ENCODE data around the gene CYP3A7. TPM values are rescaled to one million over a fixed set of nuclear protein-coding genes. Genes with fewer than 3 reads are reported as not detected.
A peak's percentile ranks its signal among the peaks of the same experiment; 100 is the strongest.
"Not testable (repeated sequence)": the region's sequence is repeated elsewhere in the genome, so short reads cannot be mapped to it uniquely, and the experiment has no call there.

The CYP3A7 gene
- total RNA-seq, 2 experiments from 2014 or later: not detected

DNA sequence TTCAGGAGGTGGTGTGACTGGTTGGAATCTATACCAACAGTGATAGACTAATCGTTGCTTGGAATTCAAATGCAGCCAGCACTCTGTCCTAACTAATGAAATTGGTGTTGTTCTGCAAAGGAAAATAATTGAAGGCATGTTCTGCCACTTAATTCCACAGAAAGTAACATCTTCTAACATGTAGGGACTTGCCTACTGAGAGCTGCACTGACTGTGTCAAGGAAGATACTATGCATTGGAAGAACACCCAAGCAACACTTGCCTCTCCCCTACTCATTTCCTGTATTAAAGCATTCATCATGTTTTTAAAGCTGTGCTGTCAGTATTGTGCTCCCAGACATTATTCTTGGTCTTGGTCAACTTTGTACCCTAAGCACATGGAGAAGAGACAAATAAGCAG lies 2.7 kb upstream of the CYP3A7 start:
- CTCF ChIA-PET: no interaction called here
- Mint-ChIP-seq H3K27ac (no peak overlapping the region), H3K4me3 (no peak overlapping the region), H3K27me3 (no peaks in the 10 kb centered on the region), H3K9me3 (no peaks in the 10 kb centered on the region), H3K36me3 (peaks cover 11% of the 10 kb centered on the region), H3K4me1 (ENCODE audit: low read depth) (peaks cover 9% of the 10 kb centered on the region)
- POLR2A ChIA-PET: no interaction called here
- intact Hi-C loops (cut with micrococcal nuclease): no loop called here
- DNase-seq: no peak

DNA sequence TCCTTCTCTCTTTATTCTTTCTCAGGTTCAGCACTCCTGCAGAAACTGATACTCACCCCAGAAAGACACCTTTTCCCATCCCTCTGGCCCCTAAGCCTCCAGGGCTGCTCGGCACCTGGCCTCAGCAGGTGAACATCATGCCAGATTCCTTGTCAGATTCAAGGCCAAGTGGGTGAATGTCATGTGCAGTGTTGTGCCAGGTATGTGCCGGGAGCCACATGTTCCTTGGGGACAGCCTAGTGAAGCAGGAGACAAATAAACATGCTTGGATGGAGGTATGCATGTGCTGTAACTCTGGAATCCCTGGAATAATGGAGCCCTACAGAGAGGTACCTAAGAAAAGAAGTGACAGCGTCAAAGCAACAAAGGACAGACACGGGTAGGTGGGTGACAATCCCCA lies 1.7 kb upstream of the CYP3A7 start:
- intact Hi-C loops (cut with micrococcal nuclease); POLR2A ChIA-PET; H3K9me3 Mint-ChIP-seq; H3K4me3 Mint-ChIP-seq; DNase-seq; CTCF ChIA-PET; H3K27ac Mint-ChIP-seq; H3K27me3 Mint-ChIP-seq: not testable (repeated sequence)
- Mint-ChIP-seq H3K36me3 (peaks cover 11% of the 10 kb centered on the region), H3K4me1 (ENCODE audit: low read depth) (peaks cover 11% of the 10 kb centered on the region)

DNA sequence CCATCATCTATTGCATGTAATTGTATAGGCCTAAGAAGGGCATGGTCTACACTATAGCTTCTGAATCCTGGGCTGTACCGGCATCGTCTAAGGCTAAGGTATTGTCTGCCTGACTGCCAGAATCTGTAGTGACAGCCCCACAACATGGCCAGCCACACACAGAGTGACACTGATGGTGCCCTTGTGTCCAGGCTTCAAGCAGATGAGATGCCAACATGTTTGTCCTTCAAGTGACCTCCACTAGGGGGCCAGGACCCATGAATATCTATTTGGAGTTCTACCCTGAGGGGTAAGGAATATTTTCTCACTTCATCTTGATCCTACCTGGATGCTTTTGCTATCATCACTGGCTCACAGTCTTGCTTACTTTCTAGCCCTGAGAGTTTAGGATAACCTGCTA lies 1.5 kb downstream of the CYP3A7 start:
- intact Hi-C loops (cut with micrococcal nuclease): no loop called here
- H3K4me1 Mint-ChIP-seq (ENCODE audit: low read depth): peaks cover 2% of the 10 kb centered on the region
- H3K36me3 Mint-ChIP-seq: peaks cover 3% of the 10 kb centered on the region
- POLR2A ChIA-PET: no interaction called here
- CTCF ChIA-PET: no interaction called here
- no peak overlapping the region for H3K4me3 Mint-ChIP-seq
- H3K27me3 Mint-ChIP-seq: no peaks in the 10 kb centered on the region
- H3K9me3 Mint-ChIP-seq: no peaks in the 10 kb centered on the region
- peak; percentile 10 for DNase-seq
- no peak overlapping the region for H3K27ac Mint-ChIP-seq

DNA sequence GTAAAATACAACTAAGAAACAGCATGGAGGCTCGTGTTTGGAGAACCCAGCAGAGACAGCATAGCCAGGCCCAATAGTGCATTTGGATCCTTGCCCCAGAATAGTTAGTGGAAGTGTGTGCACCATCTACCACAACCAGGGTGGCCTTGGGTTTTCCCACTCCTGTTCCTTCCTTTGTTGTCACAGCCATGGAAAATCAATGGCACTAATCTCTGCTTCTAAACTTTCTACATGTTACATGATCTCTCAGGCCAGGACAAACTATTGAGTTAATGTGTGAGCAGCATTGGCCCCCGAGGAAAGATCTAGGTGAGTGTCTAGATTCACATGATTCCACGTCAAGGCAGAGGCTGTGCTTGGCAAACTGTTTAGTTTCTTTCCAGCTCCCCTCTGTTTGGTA lies 2.0 kb downstream of the CYP3A7 start:
- Mint-ChIP-seq H3K36me3 (peaks cover under 1% of the 10 kb centered on the region), H3K9me3 (no peaks in the 10 kb centered on the region), H3K27me3 (no peaks in the 10 kb centered on the region), H3K27ac (no peak overlapping the region), H3K4me1 (ENCODE audit: low read depth) (peaks cover 2% of the 10 kb centered on the region), H3K4me3 (no peak overlapping the region)
- intact Hi-C loops (cut with micrococcal nuclease): no loop called here
- POLR2A ChIA-PET: no interaction called here
- DNase-seq: no peak
- CTCF ChIA-PET: no interaction called here

DNA sequence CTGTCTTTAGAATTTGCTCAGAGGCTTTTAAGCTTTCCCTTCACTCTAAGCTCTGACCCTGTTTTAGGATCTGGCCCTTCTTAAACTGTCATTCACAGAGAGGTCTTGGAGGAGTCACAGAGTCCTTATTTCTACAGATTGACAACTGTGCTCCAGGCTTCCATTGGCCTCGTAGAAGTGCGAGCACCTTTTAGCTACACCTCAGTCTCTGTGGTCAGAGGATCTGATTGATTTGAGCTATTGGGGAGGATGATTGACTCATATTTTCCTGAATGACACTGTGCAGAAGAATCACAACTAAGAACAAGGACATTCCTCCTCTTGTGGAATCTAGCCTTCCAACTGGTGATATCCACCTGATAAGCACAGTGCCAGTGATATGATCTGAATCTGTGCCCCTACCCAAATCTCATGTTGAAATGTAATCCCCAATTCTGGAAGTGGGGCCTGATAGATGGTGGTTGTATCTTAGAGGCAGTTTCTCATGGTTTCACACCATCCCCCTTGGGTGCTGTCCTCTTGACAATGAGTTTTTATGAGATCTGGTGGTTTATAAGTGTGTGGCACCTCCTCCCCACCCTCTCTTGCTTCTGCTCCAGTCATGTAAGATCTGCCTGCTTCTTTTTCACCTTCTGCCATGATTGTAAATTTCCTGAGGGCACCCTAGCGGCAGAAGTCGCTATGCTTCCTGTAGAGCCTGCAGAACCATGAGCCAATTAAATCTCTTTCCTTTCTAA lies 3.2 kb downstream of the CYP3A7 start:
- no peak overlapping the region for H3K27ac Mint-ChIP-seq

DNA sequence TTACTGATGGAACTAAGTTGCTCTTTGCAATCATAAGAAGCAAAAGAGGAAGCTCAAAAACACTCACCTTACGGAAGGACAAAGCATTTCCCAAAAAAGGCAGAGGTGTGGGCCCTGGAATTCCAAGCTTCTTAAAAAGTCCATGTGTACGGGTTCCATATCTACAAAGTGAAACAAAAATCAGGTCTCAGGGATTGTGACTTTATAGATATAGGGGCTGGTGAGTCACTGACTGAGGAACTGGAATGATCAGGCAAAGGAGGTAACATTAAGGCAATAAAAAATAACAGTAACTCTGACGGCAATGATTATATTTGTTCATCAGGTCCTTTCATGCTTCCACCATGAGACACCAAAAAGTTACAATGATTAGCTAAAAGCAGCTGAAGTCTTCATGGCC lies 4.0 kb downstream of the CYP3A7 start:
- intact Hi-C loops (cut with micrococcal nuclease): no loop called here
- Mint-ChIP-seq H3K4me1 (ENCODE audit: low read depth) (peaks cover 2% of the 10 kb centered on the region), H3K4me3 (no peak overlapping the region), H3K36me3 (no peaks in the 10 kb centered on the region), H3K27me3 (no peaks in the 10 kb centered on the region), H3K9me3 (no peaks in the 10 kb centered on the region), H3K27ac (no peak overlapping the region)
- DNase-seq: no peak
- CTCF ChIA-PET: interaction anchor here (1.6 kb wide), 1 partner anchor 10 kb away, joined by 4 read pairs; no protein-coding TSS in a partner anchor
- POLR2A ChIA-PET: no interaction called here

More for the DNA sequence above, 3.2 kb downstream of the CYP3A7 start:
- CTCF ChIA-PET: interaction anchor here (1.6 kb wide), 1 partner anchor 9 kb away, joined by 4 read pairs; no protein-coding TSS in a partner anchor
- no peak for DNase-seq
- Mint-ChIP-seq H3K4me1 (ENCODE audit: low read depth) (peaks cover 2% of the 10 kb centered on the region), H3K9me3 (no peaks in the 10 kb centered on the region), H3K4me3 (no peak overlapping the region), H3K36me3 (no peaks in the 10 kb centered on the region), H3K27me3 (no peaks in the 10 kb centered on the region)
- intact Hi-C loops (cut with micrococcal nuclease): no loop called here
- POLR2A ChIA-PET: no interaction called here

DNA sequence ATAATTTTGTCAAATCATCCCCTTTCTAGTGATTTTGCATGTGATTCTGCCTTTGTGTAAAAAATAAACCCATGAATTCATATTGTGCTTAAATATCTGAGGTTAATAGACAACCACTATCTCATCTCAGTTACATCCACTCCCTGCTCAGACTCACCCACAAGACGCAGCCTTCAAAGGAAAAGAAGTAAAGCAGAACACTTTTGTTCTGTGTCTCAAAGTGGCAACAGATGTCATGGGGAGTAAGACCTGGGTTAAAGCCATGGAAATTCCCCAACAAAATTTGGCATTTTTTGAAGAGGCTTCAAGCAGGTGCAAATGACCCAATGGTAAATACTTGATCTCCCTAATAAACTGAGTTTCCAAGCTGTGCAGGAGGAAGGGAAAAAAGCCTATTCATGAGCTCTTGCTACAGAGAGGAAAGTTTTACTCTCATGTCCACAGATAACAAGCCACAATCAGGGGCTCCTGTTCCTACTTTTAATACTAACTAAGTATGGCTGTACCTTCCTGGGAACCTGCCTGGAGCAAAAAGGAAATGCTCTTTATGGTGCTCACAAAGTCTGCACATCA lies 4.7 kb downstream of the CYP3A7 start:
- H3K27me3 Mint-ChIP-seq: no peaks in the 10 kb centered on the region
- no peaks in the 10 kb centered on the region for H3K36me3 Mint-ChIP-seq
- ChIA-PET CTCF (interaction anchor here (1.6 kb wide), 1 partner anchor 11 kb away, joined by 4 read pairs; no protein-coding TSS in a partner anchor), POLR2A (no interaction called here)
- no peaks in the 10 kb centered on the region for H3K9me3 Mint-ChIP-seq
- no peak overlapping the region for H3K4me3 Mint-ChIP-seq
- H3K4me1 Mint-ChIP-seq (ENCODE audit: low read depth): peaks cover 2% of the 10 kb centered on the region
- DNase-seq: no peak
- intact Hi-C loops (cut with micrococcal nuclease): no loop called here
- no peak overlapping the region for H3K27ac Mint-ChIP-seq

DNA sequence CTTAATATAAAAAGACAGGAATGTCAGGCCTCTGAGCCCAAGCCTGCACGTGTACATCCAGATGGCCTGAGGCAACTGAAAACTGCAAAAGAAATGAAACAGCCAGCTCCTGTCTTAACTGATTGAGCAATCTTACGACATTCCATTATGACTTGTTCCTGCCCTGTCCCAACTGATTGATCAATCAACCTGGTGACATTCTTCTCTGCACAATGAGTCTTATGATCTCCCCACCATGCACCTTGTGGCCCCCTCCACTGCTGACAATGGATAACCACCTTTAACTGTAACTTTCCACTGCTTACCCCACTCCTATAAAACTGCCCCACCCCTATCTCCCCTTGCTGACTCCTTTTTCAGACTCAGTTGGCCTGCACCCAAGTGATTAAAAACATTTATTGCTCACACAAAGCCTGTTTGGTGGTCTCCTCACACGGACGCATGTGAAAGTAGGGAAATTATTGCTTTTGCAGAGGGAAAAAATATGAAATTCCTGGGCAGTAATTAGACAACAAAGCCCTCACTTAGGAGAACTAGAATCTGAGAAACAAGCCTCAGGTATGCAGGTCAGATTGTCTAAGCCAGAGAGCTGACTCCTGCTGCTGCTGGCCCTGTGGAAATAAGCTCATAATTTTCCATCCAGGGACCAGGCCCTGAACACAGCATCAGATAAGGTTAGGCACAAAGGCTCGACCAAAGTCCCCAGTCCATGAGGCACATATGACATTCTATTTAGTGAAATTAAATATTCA lies 5.3 kb downstream of the CYP3A7 start:
- Mint-ChIP-seq H3K27ac (no peak overlapping the region), H3K36me3 (no peaks in the 10 kb centered on the region), H3K4me1 (ENCODE audit: low read depth) (peaks cover 2% of the 10 kb centered on the region), H3K4me3 (no peak overlapping the region), H3K9me3 (no peaks in the 10 kb centered on the region), H3K27me3 (no peaks in the 10 kb centered on the region)
- intact Hi-C loops (cut with micrococcal nuclease): no loop called here
- ChIA-PET POLR2A (no interaction called here), CTCF (no interaction called here)
- no peak for DNase-seq

DNA sequence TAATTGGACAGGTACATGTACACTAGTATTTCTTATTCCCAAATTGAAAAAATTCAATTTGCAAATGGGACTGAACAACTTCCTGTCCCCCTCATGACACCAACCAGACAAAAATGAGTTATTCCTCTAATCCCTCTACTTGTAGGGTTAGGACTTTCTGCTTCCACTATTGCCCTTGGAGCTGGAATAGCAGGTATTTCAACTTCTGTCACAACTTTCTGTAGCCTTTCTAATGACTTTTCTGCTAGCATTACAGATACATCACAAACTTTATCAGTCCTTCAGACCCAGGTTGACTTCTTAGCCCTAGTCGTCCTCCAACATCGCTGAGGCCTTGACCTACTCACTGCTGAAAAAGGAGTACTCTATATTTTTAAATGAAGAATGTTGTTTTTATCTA lies 6.4 kb downstream of the CYP3A7 start:
- ChIA-PET POLR2A (no interaction called here), CTCF (no interaction called here)
- no peak for DNase-seq
- no peaks in the 10 kb centered on the region for H3K27me3 Mint-ChIP-seq
- intact Hi-C loops (cut with micrococcal nuclease): no loop called here
- H3K36me3 Mint-ChIP-seq: no peaks in the 10 kb centered on the region
- no peaks in the 10 kb centered on the region for H3K9me3 Mint-ChIP-seq
- H3K27ac Mint-ChIP-seq: no peak overlapping the region
- H3K4me1 Mint-ChIP-seq (ENCODE audit: low read depth): peaks cover 2% of the 10 kb centered on the region
- no peak overlapping the region for H3K4me3 Mint-ChIP-seq

DNA sequence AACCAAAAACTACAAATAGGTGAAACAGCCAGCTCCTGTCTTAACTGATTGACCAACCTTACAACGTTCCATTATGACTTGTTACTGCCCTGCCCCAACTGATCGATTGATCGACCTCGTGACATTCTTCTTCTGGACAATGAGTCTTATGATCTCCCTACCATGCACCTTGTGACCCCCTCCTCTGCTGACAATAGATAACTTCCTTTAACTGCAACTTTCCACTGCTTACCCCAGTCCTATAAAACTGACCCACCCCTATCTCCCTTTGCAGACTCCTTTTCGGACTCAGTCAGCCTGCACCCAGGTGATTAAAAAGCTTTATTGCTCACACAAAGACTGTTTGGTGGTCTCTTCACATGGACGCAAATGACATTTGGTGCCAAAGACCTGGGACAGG lies 11.8 kb downstream of the CYP3A7 start:
- CTCF ChIA-PET; H3K9me3 Mint-ChIP-seq; POLR2A ChIA-PET; H3K27ac Mint-ChIP-seq; H3K36me3 Mint-ChIP-seq; H3K27me3 Mint-ChIP-seq; DNase-seq; H3K4me3 Mint-ChIP-seq; intact Hi-C loops (cut with micrococcal nuclease): not testable (repeated sequence)
- H3K4me1 Mint-ChIP-seq (ENCODE audit: low read depth): peaks cover 13% of the 10 kb centered on the region

DNA sequence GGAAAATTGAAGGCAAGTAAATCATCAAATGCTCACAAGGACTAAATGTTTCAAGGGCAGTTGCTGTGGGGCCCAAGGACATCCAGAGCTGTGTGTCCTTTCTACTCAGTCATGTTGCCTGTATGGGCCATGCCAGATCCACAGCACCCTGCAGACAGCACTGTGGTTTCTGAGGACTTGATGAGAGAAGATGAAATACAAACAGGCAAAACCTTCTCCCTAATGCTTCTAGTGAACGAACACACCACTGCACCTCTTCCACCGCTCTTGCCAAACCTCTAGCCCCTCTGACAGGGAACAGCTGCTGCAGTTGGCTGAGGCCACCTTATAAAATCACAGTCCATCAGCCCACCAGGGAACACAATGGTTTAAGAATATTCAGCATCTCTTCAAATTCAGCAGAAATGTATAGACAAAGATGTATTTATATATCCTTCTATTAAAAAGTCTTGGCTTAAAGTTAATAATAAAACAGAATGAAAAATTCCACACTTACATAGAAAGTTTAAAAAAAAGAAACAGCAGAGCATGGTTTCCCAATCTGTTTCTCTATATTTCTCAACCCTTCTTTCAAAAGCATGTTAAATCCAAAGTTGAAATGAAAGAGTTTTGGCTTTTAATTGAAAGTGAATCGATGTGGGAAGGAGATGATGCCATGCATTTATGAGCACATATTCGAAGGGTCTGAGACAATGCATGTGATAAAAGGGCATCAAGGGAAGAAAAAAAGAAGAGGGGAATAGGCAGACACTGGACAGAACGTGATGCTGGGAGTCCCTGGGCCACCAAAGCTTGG lies 14.0 kb downstream of the CYP3A7 start:
- H3K9me3 Mint-ChIP-seq: no peaks in the 10 kb centered on the region
- no peak overlapping the region for H3K4me3 Mint-ChIP-seq
- no peak overlapping the region for H3K27ac Mint-ChIP-seq
- ChIA-PET POLR2A (no interaction called here), CTCF (no interaction called here)
- no peaks in the 10 kb centered on the region for H3K27me3 Mint-ChIP-seq
- peaks cover 13% of the 10 kb centered on the region for H3K4me1 Mint-ChIP-seq (ENCODE audit: low read depth)
- H3K36me3 Mint-ChIP-seq: no peaks in the 10 kb centered on the region
- no peak for DNase-seq
- intact Hi-C loops (cut with micrococcal nuclease): no loop called here

DNA sequence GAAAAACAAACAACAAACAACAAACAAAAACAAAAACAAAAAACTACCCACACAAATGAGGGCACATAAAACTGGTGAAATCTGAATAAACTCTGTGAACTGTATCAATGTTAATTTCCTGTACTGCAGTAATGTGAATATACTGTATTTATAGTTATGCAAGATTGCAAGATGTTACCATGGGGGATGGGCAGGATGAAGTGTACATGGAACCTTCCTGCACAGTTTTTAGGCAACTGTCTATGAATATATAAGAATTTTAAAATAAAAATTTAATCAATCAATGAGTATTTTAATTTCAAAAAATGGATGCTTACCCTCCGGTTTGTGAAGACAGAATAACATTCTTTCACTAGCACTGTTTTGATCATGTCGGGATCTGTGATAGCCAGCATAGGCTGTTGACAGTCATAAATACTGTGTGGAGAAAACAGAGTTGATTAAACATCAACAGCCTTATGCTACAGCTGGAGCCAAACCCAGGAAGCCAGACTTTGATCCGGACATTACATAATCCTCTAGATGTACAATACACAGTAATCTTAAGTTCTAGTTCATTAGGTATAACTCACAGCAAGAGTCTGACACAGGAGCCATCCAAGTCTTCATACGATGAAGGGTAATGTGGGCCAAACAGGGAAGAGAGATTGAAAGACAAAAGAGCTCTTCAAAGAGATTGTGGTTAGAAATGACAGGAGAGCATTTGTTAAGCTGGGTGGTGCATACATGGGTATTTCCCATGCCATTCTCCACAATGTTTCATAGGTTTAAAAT lies 14.8 kb downstream of the CYP3A7 start:
- CTCF ChIA-PET: no interaction called here
- Mint-ChIP-seq H3K4me3 (no peak overlapping the region), H3K36me3 (no peaks in the 10 kb centered on the region), H3K27me3 (no peaks in the 10 kb centered on the region), H3K4me1 (ENCODE audit: low read depth) (peaks cover 13% of the 10 kb centered on the region), H3K27ac (no peak overlapping the region), H3K9me3 (no peaks in the 10 kb centered on the region)
- intact Hi-C loops (cut with micrococcal nuclease): no loop called here
- POLR2A ChIA-PET: no interaction called here
- no peak for DNase-seq
